Stimulated activated naive CD8-positive, alpha-beta T cell treated with anti-CD3 and anti-CD28 coated beads, Interleukin-15, Interleukin-2, amounts not matched to agents 100 U/mL and 50 U/mL, for 24 hours (primary cell): ENCODE results near the gene LGALSL.

Source experiments
- ATAC-seq: fragments of 150-1000 bp; cut with Tn5 transposase; one replicate; pipeline ENCODE4 v1.10.0; 2021
- DNase-seq: peaks from one replicate; pipeline ENCODE4 v3.0.0; 2021

Gene LGALSL

GRCh38 chr2:64498438-64498837 is 44.5 kb downstream of the LGALSL start:
- DNase-seq (no peak), ATAC-seq (no peak)

GRCh38 chr2:64500549-64500948 is 46.6 kb downstream of the LGALSL start:
- DNase-seq (no peak), ATAC-seq (no peak)

GRCh38 chr2:64501946-64502345 is 48.0 kb downstream of the LGALSL start:
- DNase-seq (no peak), ATAC-seq (no peak)

GRCh38 chr2:64502860-64503259 is 48.9 kb downstream of the LGALSL start:
- no peak for ATAC-seq
- DNase-seq = no peak

GRCh38 chr2:64504774-64505720 is 51.1 kb downstream of the LGALSL start:
- no peak for DNase-seq
- no peak for ATAC-seq

GRCh38 chr2:64506686-64507085 is 52.7 kb downstream of the LGALSL start:
- DNase-seq (no peak), ATAC-seq (no peak)
